MM.1S (cell line): ENCODE data around the gene NCAM2.

Source experiments
- CTCF ChIP-seq: fragments of 300-600 bp; sonication (generic); IDR thresholded peaks from 2 replicates; pipeline ENCODE4 v1.5.1; 2016; ENCODE audit warnings: antibody characterized with exemption, low read length, mixed read lengths
- EZH2 ChIP-seq: fragments of 300-600 bp; sonication (generic); optimal IDR thresholded peaks from 2 replicates; pipeline ENCODE3; 2017; ENCODE audit warnings: low read depth, mild to moderate bottlenecking, antibody characterized with exemption, low read length, mixed read lengths
- EZH2phosphoT487 ChIP-seq: fragments of 300-600 bp; sonication (generic); IDR thresholded peaks from 2 replicates; pipeline ENCODE4 v1.6.1; 2018; ENCODE audit warnings: antibody characterized with exemption, low read length

- TF ChIP-seq CTCF = no peak
- TF ChIP-seq EZH2phosphoT487 = no peak
- TF ChIP-seq EZH2 = no peak
Measured at GRCh38 chr21:21204366-21204996, 206.3 kb downstream of the NCAM2 start.
